ENCODE data around the gene C4A. TPM values are rescaled to one million over a fixed set of nuclear protein-coding genes. Genes with fewer than 3 reads are reported as not detected.

C4A gene
- total RNA-seq, 2 experiments from 2014 or later: 4.2 TPM

- ChIA-PET CTCF (interaction anchor here (0.5 kb wide), 1 partner anchor 159 kb away, joined by 3 read pairs; no protein-coding TSS in a partner anchor), POLR2A (no interaction called here)
- H3K9me3 ChIP-seq (ENCODE audit: control insufficient read depth in 1 of 2, insufficient read depth in 1 of 2, low read length in 2 of 2): no peaks in the 10 kb centered on the region
- H3K27me3 ChIP-seq (ENCODE audit: control insufficient read depth in 1 of 2, insufficient read depth in 2 of 2, low read length in 2 of 2): peaks cover 0 to 10% of the 10 kb centered on the region in 2 experiments
- no peak overlapping the region for H3K4me3 ChIP-seq (ENCODE audit: low read length)
- ATAC-seq (ENCODE audit: poor library complexity) (no peak), DNase-seq (peak in 1 of 14 experiments; percentile 60)
- no peak for TF ChIP-seq CTCF (IDR thresholded peaks at IDR 0.05)
- Mint-ChIP-seq H3K4me1 (ENCODE audit: low read depth) (no peaks in the 10 kb centered on the region), H3K27me3 (peaks cover 4% of the 10 kb centered on the region), H3K36me3 (ENCODE audit: low read depth) (peaks cover 26% of the 10 kb centered on the region), H3K9me3 (no peaks in the 10 kb centered on the region), H3K27ac (no peak overlapping the region), H3K4me3 (no peak overlapping the region)
- peaks cover 24% of the 10 kb centered on the region for H3K36me3 ChIP-seq (ENCODE audit: insufficient read depth, low read length)
- intact Hi-C loops (cut with DNase I, micrococcal nuclease): no loop called here
- no peaks in the 10 kb centered on the region for H3K4me1 ChIP-seq (ENCODE audit: insufficient read depth, low read length)
- H3K27ac ChIP-seq (ENCODE audit: low read depth in 1 of 2, low read length in 2 of 2): no peak overlapping the region
Observed at GRCh38 chr6:31948753-31949413, 33.0 kb upstream of the C4A start.

- ChIA-PET POLR2A (interaction anchor here (1.1 to 1.3 kb wide), 2 partner anchors 12 to 22 kb away, joined by 3 read pairs; partner anchors contain the start of gene DXO), CTCF (no interaction called here)
- Mint-ChIP-seq H3K27ac (no peak overlapping the region), H3K4me3 (no peak overlapping the region), H3K4me1 (ENCODE audit: low read depth) (no peaks in the 10 kb centered on the region), H3K36me3 (ENCODE audit: low read depth) (peaks cover 37% of the 10 kb centered on the region), H3K27me3 (peaks cover 4% of the 10 kb centered on the region), H3K9me3 (no peaks in the 10 kb centered on the region)
- TF ChIP-seq CTCF (IDR thresholded peaks at IDR 0.05): no peak
- no peak overlapping the region for H3K27ac ChIP-seq (ENCODE audit: low read depth in 1 of 2, low read length in 2 of 2)
- ATAC-seq (ENCODE audit: poor library complexity) (no peak), DNase-seq (no peak)
- H3K36me3 ChIP-seq (ENCODE audit: insufficient read depth, low read length): peaks cover 35% of the 10 kb centered on the region
- no peaks in the 10 kb centered on the region for H3K9me3 ChIP-seq (ENCODE audit: control insufficient read depth in 1 of 2, insufficient read depth in 1 of 2, low read length in 2 of 2)
- peaks cover 0 to 4% of the 10 kb centered on the region in 2 experiments for H3K27me3 ChIP-seq (ENCODE audit: control insufficient read depth in 1 of 2, insufficient read depth in 2 of 2, low read length in 2 of 2)
- intact Hi-C loops (cut with DNase I, micrococcal nuclease): loop anchor here in 1 of 2 experiments (5.0 to 10.0 kb wide), 2 partner anchors 268 to 1885 kb away; partner anchors contain the start of genes LY6G5C, POLR1H and PPP1R11
- H3K4me1 ChIP-seq (ENCODE audit: insufficient read depth, low read length): no peaks in the 10 kb centered on the region
- no peak overlapping the region for H3K4me3 ChIP-seq (ENCODE audit: low read length)
Observed at GRCh38 chr6:31949926-31950548, 31.8 kb upstream of the C4A start.

- Mint-ChIP-seq H3K4me1 (ENCODE audit: low read depth) (peaks cover 4% of the 10 kb centered on the region), H3K4me3 (no peak overlapping the region), H3K27me3 (no peaks in the 10 kb centered on the region), H3K9me3 (no peaks in the 10 kb centered on the region), H3K27ac (no peak overlapping the region), H3K36me3 (ENCODE audit: low read depth) (peaks cover 58% of the 10 kb centered on the region)
- Histone ChIP-seq H3K36me3 (ENCODE audit: insufficient read depth, low read length) (peaks cover 53% of the 10 kb centered on the region), H3K27ac (ENCODE audit: low read depth in 1 of 2, low read length in 2 of 2) (no peak overlapping the region), H3K9me3 (ENCODE audit: control insufficient read depth in 1 of 2, insufficient read depth in 1 of 2, low read length in 2 of 2) (no peaks in the 10 kb centered on the region), H3K27me3 (ENCODE audit: control insufficient read depth in 1 of 2, insufficient read depth in 2 of 2, low read length in 2 of 2) (no peaks in the 10 kb centered on the region), H3K4me3 (ENCODE audit: low read length) (no peak overlapping the region), H3K4me1 (ENCODE audit: insufficient read depth, low read length) (peaks cover 4% of the 10 kb centered on the region)
- TF ChIP-seq CTCF (IDR thresholded peaks at IDR 0.05): peak; percentile 62
- ChIA-PET POLR2A (interaction anchor here (1.2 kb wide), 1 partner anchor 20 kb away, joined by 6 read pairs; the partner anchor contains the start of gene DXO), CTCF (interaction anchor here (0.6 to 2.0 kb wide), 5 partner anchors 10 to 152 kb away, joined by 3 to 7 read pairs (median 4); partner anchors contain the start of genes DXO and EHMT2)
- ATAC-seq (ENCODE audit: poor library complexity): no peak
- peak in 7 of 14 experiments; percentile 24 to 62 (median 44) for DNase-seq
- intact Hi-C loops (cut with DNase I, micrococcal nuclease): loop anchor here in 1 of 2 experiments (5.0 to 10.0 kb wide), 2 partner anchors 270 to 1887 kb away; partner anchors contain the start of genes LY6G5C, POLR1H and PPP1R11
Observed at GRCh38 chr6:31952140-31952805, 29.6 kb upstream of the C4A start.
